HepG2 (cell line): Measurements from ENCODE around the gene ABCB9. TPM values are rescaled to one million over a fixed set of nuclear protein-coding genes. Genes with fewer than 3 reads are reported as not detected.

ENCODE experiments used
- KLF9 ChIP-seq: IDR thresholded peaks from 2 replicates; pipeline ENCODE4 v1.6.1; 2016; ENCODE audit warnings: low read depth
- MLXIP ChIP-seq: sonication (generic); formaldehyde crosslinking; IDR thresholded peaks from 2 replicates; pipeline ENCODE4 v1.9.0; 2021; ENCODE audit warnings: missing genetic modification reagents, borderline replicate concordance
- MTA1 ChIP-seq: sonication (generic); formaldehyde crosslinking; IDR thresholded peaks from 2 replicates; pipeline ENCODE4 v1.4.0; 2020; ENCODE audit warnings: missing genetic modification reagents, mild to moderate bottlenecking, borderline replicate concordance
- MXD1 ChIP-seq: sonication (generic); formaldehyde crosslinking; IDR thresholded peaks from 2 replicates; pipeline ENCODE4 v1.4.0; 2020; ENCODE audit warnings: mild to moderate bottlenecking, missing genetic modification reagents
- NRL ChIP-seq: sonication (generic); formaldehyde crosslinking; IDR thresholded peaks from 2 replicates; pipeline ENCODE4 v1.5.0; 2020; ENCODE audit warnings: missing genetic modification reagents, mild to moderate bottlenecking, moderate library complexity, borderline replicate concordance
- SAFB2 ChIP-seq: sonication (generic); formaldehyde crosslinking; IDR thresholded peaks from 2 replicates; pipeline ENCODE4 v1.5.1; 2020; ENCODE audit warnings: missing genetic modification reagents, low read depth, mild to moderate bottlenecking, borderline replicate concordance
- THAP8 ChIP-seq: sonication (generic); formaldehyde crosslinking; IDR thresholded peaks from 2 replicates; pipeline ENCODE4 v1.5.1; 2020; ENCODE audit warnings: missing genetic modification reagents, mild to moderate bottlenecking, borderline replicate concordance
- ZBTB40 ChIP-seq, 2 experiments: fragments of 450-650 bp in 1 of 2; sonication (generic) in 1 of 2; formaldehyde crosslinking in 1 of 2; IDR thresholded peaks; 2 replicates each; pipeline versions ENCODE4 v1.6.1 to v1.8.0; 2016 to 2022; ENCODE audit warnings: antibody characterized with exemption in 1 of 2, mild to moderate bottlenecking in 1 of 2, missing genetic modification reagents in 1 of 2
- ZMAT3 ChIP-seq: sonication (generic); formaldehyde crosslinking; conservative IDR thresholded peaks from 2 replicates; pipeline ENCODE4 v1.7.0; 2021; ENCODE audit warnings: missing genetic modification reagents
- ZNF33A ChIP-seq: sonication (generic); formaldehyde crosslinking; IDR thresholded peaks from 2 replicates; pipeline ENCODE4 v1.5.1; 2020; ENCODE audit warnings: missing genetic modification reagents, mild to moderate bottlenecking, moderate library complexity, borderline replicate concordance
- ZNF703 ChIP-seq: sonication (generic); formaldehyde crosslinking; IDR thresholded peaks from 2 replicates; pipeline ENCODE4 v1.5.1; 2020; ENCODE audit warnings: missing genetic modification reagents, mild to moderate bottlenecking, moderate library complexity, borderline replicate concordance
- ZSCAN9 ChIP-seq: IDR thresholded peaks from 2 replicates; pipeline ENCODE4 v1.6.1; 2016; ENCODE audit warnings: borderline replicate concordance
- ZZZ3 ChIP-seq: sonication (generic); formaldehyde crosslinking; IDR thresholded peaks from 2 replicates; pipeline ENCODE4 v1.4.0; 2020; ENCODE audit warnings: missing genetic modification reagents, mild to moderate bottlenecking, borderline replicate concordance
- polyA plus RNA-seq, 8 experiments: library from polyadenylated mRNA; depleted of rRNA in 3 of 8; stranded (reverse) in 7 of 8; unstranded in 1 of 8; fragments of >200 nt; fragmentation: Illumina TruSeq in 4 of 8; extraction: Trizol in 4 of 8; gene quantifications; 2 replicates each; pipeline versions ENCODE4 v1.2.1 to v1.2.3, GENCODE V29; 2011 to 2016; ENCODE audit warnings: low read depth in 4 of 8, missing spikeins in 1 of 8, mixed read lengths in 1 of 8; ENCODE audit not compliant: insufficient read depth in 1 of 8
- total RNA-seq, 5 experiments: library from RNA; depleted of rRNA; stranded (reverse); fragments of >200 nt; fragmentation: Illumina TruSeq; extraction: Trizol; gene quantifications; 2 replicates each; pipeline ENCODE4 v1.2.3, GENCODE V29; 2016; ENCODE audit warnings: low read depth in 1 of 5

The ABCB9 gene
- total and polyA plus RNA-seq, 2 of the 13 experiments (the other 11 are each of a cell fraction or from before 2014, with no cell fraction given), result 5.1 to 6.0 TPM

- TF ChIP-seq THAP8, result no peak
- no peak for TF ChIP-seq ZZZ3 (CRISPR knock-in tag)
- no peak for TF ChIP-seq ZBTB40 (IDR thresholded peaks at IDR 0.05)
- TF ChIP-seq ZBTB40 (CRISPR knock-in tag; IDR thresholded peaks at IDR 0.05), result no peak; the same call in 1 of the 2 replicates
- TF ChIP-seq ZNF33A, result no peak
- no peak; the same call in 1 of the 2 replicates for TF ChIP-seq MTA1 (CRISPR knock-in tag)
- peak; percentile 70; the same call in 1 of the 2 replicates for TF ChIP-seq SAFB2 (CRISPR knock-in tag)
- peak; percentile 26; the same call in 1 of the 2 replicates for TF ChIP-seq ZMAT3 (CRISPR knock-in tag)
- TF ChIP-seq NRL, result peak; percentile 64; the same call in 1 of the 2 replicates
- TF ChIP-seq MLXIP (CRISPR knock-in tag), result peak; percentile 56; the same call in 1 of the 2 replicates
- TF ChIP-seq KLF9, result no peak
- TF ChIP-seq ZNF703, result peak; percentile 94; the same call in 1 of the 2 replicates
- no peak; the same call in 1 of the 2 replicates for TF ChIP-seq MXD1 (CRISPR knock-in tag)
- no peak; the same call in 1 of the 2 replicates for TF ChIP-seq ZSCAN9
Measured at GRCh38 chr12:122980183-122981035, 14.1 kb upstream of the ABCB9 start, which contains the start of gene ARL6IP4 (continued).
